ENCODE data around the gene GPR152. TPM values are rescaled to one million over a fixed set of nuclear protein-coding genes. Genes with fewer than 3 reads are reported as not detected.

Gene GPR152
- total RNA-seq, 4 donors from 2014 or later: not detected

DNA sequence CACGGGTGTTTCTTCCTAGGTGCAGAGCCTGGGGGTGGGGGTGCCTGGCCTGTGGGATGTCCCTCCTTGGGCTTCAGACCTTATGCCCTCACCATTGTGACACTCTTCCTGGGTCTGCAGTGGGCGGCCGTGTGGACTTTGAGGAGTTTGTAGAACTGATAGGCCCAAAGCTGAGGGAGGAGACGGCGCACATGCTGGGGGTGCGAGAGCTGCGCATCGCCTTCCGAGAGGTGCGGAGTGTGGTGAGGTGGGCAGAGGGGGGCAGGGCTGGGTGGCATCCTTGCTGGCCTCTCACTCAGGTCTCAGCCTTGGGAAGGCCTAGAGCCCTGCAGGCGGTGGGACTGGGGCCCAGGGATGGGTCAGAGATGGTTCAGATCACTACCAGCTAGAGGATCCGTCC, 4.9 kb upstream of the GPR152 start:
- Histone ChIP-seq H3K27me3 (no peaks in the 10 kb centered on the region), H3K4me3 (no peak overlapping the region), H3K27ac (no peak overlapping the region), H3K4me1 (no peaks in the 10 kb centered on the region), H3K36me3 (no peaks in the 10 kb centered on the region), H3K9me3 (no peaks in the 10 kb centered on the region)
- WGBS, 2 donors (ENCODE audit: low coverage in 1 of 2): 78% methylated on average over 3 of the region's 12 CpGs; no CpG with 5 or more reads in 1 of the 2 donors
- TF ChIP-seq POLR2A (IDR thresholded peaks at IDR 0.05) (no peak), EP300 (IDR thresholded peaks at IDR 0.05) (no peak), POLR2AphosphoS5 (IDR thresholded peaks at IDR 0.05) (no peak)
- TF ChIP-seq, protein P1, sequence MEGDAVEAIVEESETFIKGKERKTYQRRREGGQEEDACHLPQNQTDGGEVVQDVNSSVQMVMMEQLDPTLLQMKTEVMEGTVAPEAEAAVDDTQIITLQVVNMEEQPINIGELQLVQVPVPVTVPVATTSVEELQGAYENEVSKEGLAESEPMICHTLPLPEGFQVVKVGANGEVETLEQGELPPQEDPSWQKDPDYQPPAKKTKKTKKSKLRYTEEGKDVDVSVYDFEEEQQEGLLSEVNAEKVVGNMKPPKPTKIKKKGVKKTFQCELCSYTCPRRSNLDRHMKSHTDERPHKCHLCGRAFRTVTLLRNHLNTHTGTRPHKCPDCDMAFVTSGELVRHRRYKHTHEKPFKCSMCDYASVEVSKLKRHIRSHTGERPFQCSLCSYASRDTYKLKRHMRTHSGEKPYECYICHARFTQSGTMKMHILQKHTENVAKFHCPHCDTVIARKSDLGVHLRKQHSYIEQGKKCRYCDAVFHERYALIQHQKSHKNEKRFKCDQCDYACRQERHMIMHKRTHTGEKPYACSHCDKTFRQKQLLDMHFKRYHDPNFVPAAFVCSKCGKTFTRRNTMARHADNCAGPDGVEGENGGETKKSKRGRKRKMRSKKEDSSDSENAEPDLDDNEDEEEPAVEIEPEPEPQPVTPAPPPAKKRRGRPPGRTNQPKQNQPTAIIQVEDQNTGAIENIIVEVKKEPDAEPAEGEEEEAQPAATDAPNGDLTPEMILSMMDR (IDR thresholded peaks at IDR 0.05): no peak
- no peak for ATAC-seq

DNA sequence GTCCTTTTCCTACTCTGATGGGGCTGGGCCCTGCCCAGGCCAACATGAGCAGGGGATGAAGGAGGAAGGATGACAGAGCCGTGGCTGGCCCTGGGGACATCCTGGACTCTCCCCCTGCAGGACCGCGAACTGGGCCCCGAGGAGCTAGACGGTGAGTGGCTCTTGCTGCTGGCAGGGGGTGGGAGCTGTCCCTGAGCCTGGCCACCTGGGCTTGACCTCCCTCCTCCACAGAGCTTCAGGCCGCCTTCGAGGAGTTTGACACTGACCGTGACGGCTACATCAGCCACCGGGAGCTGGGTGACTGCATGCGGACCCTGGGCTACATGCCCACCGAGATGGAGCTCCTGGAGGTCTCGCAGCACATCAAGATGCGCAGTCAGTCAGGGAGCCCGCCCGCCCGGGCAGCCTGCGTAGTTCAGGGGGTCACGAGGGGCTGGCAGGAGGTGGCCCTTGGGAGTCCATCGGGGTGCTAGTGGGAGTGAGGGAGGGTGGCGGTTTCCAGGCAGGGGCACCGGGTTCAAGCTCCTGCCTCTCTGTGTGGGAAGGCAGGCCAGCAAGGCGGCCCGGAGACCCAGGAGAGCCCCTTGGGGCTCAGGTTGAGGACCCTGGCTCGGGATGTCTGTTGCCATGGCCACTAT, 3.7 kb upstream of the GPR152 start:
- 73% methylated on average over 3 of the region's 25 CpGs; no CpG with 5 or more reads in 1 of the 2 donors for WGBS, 2 donors (ENCODE audit: low coverage in 1 of 2)
- H3K9me3 ChIP-seq: no peaks in the 10 kb centered on the region
- no peak overlapping the region for H3K4me3 ChIP-seq
- TF ChIP-seq POLR2AphosphoS5 (IDR thresholded peaks at IDR 0.05): no peak
- no peak for TF ChIP-seq EP300 (IDR thresholded peaks at IDR 0.05)
- no peak for TF ChIP-seq POLR2A (IDR thresholded peaks at IDR 0.05)
- TF ChIP-seq, protein P1 (IDR thresholded peaks at IDR 0.05): no peak
- no peaks in the 10 kb centered on the region for H3K4me1 ChIP-seq
- H3K27me3 ChIP-seq: no peaks in the 10 kb centered on the region
- no peak for ATAC-seq
- no peaks in the 10 kb centered on the region for H3K36me3 ChIP-seq
- H3K27ac ChIP-seq: no peak overlapping the region

DNA sequence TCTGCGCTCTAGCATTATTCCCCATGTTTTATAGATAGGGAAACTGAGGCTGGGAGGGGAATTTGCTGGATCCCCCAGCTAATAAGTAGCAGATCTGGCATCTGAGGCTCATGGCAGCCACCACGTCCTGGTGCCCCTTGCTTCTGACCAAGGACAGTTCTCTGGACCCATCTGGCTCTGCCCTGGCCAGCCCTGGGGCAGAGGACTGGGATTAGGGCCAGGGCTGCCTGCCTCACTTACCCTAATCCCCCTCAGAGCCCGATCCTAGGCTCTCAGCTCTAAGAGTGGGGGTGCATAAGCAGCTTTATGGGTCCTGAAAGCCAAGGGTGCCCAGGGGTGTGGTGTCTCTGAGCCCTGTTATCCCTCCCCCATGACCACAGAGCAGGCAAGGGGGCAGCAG, 2.5 kb upstream of the GPR152 start, which contains the start of gene CABP4:
CABP4 (plus strand) TSS at position 301 of the 400 bp plus-strand sequence; CDS start at position 371, 70 bp downstream.
- Histone ChIP-seq H3K4me1 (no peaks in the 10 kb centered on the region), H3K9me3 (no peaks in the 10 kb centered on the region), H3K27ac (no peak within 1 kb of the TSS), H3K4me3 (no peak within 1 kb of the TSS), H3K27me3 (no peaks in the 10 kb centered on the region), H3K36me3 (no peaks in the 10 kb centered on the region)
- no peak for ATAC-seq
- 60 to 100% methylated on average over 1 of the region's 3 CpGs for WGBS, 2 donors (ENCODE audit: low coverage in 1 of 2)
- TF ChIP-seq POLR2A (IDR thresholded peaks at IDR 0.05) (no peak), POLR2AphosphoS5 (IDR thresholded peaks at IDR 0.05) (no peak), EP300 (IDR thresholded peaks at IDR 0.05) (no peak)
- TF ChIP-seq, protein P1 (IDR thresholded peaks at IDR 0.05): no peak

DNA sequence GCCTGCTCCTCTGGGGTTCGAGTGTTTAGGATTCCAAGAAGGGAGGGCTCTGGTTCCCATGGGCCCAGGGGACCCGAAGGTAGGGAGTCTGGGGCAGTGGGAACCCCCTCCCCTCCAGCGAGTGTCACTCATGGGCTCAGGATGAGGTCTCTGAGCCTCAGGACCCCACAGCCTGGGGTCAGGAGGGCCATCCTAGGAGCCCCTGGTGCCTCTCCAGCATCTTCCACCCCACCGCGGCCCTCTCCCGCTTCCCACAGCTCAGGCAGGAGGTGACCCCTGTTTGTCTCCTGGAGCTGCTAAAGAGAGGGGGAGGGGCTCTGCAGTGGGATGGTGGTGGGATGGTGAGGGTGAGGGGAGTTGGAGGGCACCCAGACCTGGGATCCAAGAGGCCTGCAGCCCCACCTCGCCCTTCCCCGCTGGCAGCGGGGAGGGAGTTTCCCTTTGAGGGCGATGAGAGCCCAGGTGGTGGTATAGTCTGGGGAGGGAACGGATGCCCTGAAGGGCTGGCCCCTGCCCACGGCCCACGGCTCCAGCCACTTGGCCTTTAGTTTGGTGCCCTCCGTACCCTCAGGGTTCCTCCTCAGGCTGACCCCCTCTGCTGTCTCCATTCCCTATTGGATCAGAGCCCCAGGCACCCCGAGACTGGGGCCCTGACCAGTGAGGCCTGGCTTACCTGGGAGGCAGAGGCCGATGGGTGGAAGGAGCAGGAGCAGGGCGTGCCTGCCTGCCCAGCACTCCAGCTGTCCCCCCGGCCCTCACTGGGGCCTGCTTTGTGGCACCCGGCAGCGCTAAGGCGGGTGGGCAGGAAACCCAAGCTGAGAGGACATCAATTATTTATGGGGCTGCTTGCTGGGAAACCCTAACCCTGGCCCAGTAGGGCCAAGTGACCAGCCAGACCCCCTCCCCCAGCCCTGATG, 1.5 kb upstream of the GPR152 start:
- WGBS, 2 donors (ENCODE audit: low coverage in 1 of 2): 80 to 92% methylated on average over 2 to 5 of the region's 21 CpGs
- no peaks in the 10 kb centered on the region for H3K4me1 ChIP-seq
- TF ChIP-seq EP300 (IDR thresholded peaks at IDR 0.05): no peak
- TF ChIP-seq, protein P1 (IDR thresholded peaks at IDR 0.05): no peak
- TF ChIP-seq POLR2A (IDR thresholded peaks at IDR 0.05): no peak
- no peak for TF ChIP-seq POLR2AphosphoS5 (IDR thresholded peaks at IDR 0.05)
- ATAC-seq: no peak
- no peaks in the 10 kb centered on the region for H3K27me3 ChIP-seq
- H3K9me3 ChIP-seq: no peaks in the 10 kb centered on the region
- no peak overlapping the region for H3K4me3 ChIP-seq
- H3K27ac ChIP-seq: no peak overlapping the region
- no peaks in the 10 kb centered on the region for H3K36me3 ChIP-seq

All from gastroesophageal sphincter (tissue), 4 donors.